Ishikawa (cell line): Measurements from ENCODE around the gene ZNF570.

Source experiments
- EP300 ChIP-seq: IDR thresholded peaks from 2 replicates; pipeline ENCODE4 v1.6.1; 2012; ENCODE audit warnings: borderline replicate concordance
- MAX ChIP-seq: IDR thresholded peaks from 2 replicates; pipeline ENCODE4 v1.6.1; 2012
- RAD21 ChIP-seq: IDR thresholded peaks from 2 replicates; pipeline ENCODE4 v1.6.1; 2012; ENCODE audit warnings: low read depth
- ZBTB7A ChIP-seq: IDR thresholded peaks from 2 replicates; pipeline ENCODE4 v1.6.1; 2012; ENCODE audit warnings: low read depth

GRCh38 chr19:37505958-37506386, 36.8 kb downstream of the ZNF570 start:
- TF ChIP-seq RAD21 (no peak), MAX (no peak), ZBTB7A (no peak), EP300 (no peak)
